AG04449 (cell line): ENCODE results near the gene TMEM108.

Source experiments
- CTCF ChIA-PET: fragments of 350-600 bp; formaldehyde crosslinking; extraction: SDS; loops from one replicate; lab custom pipeline; 2021; ENCODE audit warnings: antibody characterized with exemption; lab: Yijun Ruan, JAX
- POLR2A ChIA-PET: fragments of 400-600, 350-600 bp; formaldehyde crosslinking; extraction: SDS; loops from one replicate; lab custom pipeline; 2020; ENCODE audit warnings: antibody characterized with exemption, inconsistent platforms; lab: Yijun Ruan, JAX
- DNase-seq: peaks from one replicate; pipeline ENCODE4 v3.0.0-alpha.2; 2010; ENCODE audit warnings: low read depth, low spot score
- H3K4me3 ChIP-seq: 2 replicates; pipeline ENCODE4 v1.5.1; 2011; ENCODE audit warnings: low read depth, mild to moderate bottlenecking, control low read depth, low read length
- CTCF ChIP-seq: IDR thresholded peaks from one replicate; pipeline ENCODE4 v1.5.1; 2011; ENCODE audit warnings: mild to moderate bottlenecking, moderate library complexity, low read length, control low read depth, inconsistent platforms; ENCODE audit not compliant: insufficient read depth; ENCODE audit errors: missing control alignments

The TMEM108 gene

GRCh38 chr3:133282236-133282635 is 244.0 kb downstream of the TMEM108 start:
- ChIA-PET CTCF (no interaction called here), POLR2A (interaction anchor here (0.7 to 1.2 kb wide), 2 partner anchors 10 to 18 kb away, joined by 3 to 4 read pairs; no protein-coding TSS in a partner anchor)
- no peak overlapping the region for H3K4me3 ChIP-seq
- peak; percentile 52 for DNase-seq
- no peak for TF ChIP-seq CTCF

- CTCF ChIA-PET = interaction anchor here (0.8 kb wide), 2 partner anchors 12 kb away, joined by 3 read pairs; no protein-coding TSS in a partner anchor
- no peak overlapping the region for H3K4me3 ChIP-seq
- TF ChIP-seq CTCF = no peak
- DNase-seq = no peak
- POLR2A ChIA-PET = no interaction called here
Measured at GRCh38 chr3:133283958-133284807, 246.0 kb downstream of the TMEM108 start.

- ChIA-PET CTCF (no interaction called here), POLR2A (no interaction called here)
- TF ChIP-seq CTCF = no peak
- no peak overlapping the region for H3K4me3 ChIP-seq
- DNase-seq = no peak
Measured at GRCh38 chr3:133289322-133289721, 251.1 kb downstream of the TMEM108 start.

- TF ChIP-seq CTCF = no peak
- no peak overlapping the region for H3K4me3 ChIP-seq
- DNase-seq = no peak
- POLR2A ChIA-PET = interaction anchor here (1.5 kb wide), 1 partner anchor 10 kb away, joined by 3 read pairs; no protein-coding TSS in a partner anchor
- CTCF ChIA-PET = interaction anchor here (1.4 kb wide), 1 partner anchor 251 kb away, joined by 3 read pairs; no protein-coding TSS in a partner anchor
Measured at GRCh38 chr3:133292296-133292695, 254.1 kb downstream of the TMEM108 start.

GRCh38 chr3:133293397-133294110 is 255.4 kb downstream of the TMEM108 start:
- DNase-seq = no peak
- TF ChIP-seq CTCF = no peak
- POLR2A ChIA-PET = no interaction called here
- H3K4me3 ChIP-seq = no peak overlapping the region
- CTCF ChIA-PET = interaction anchor here (1.7 kb wide), 1 partner anchor 129 kb away, joined by 3 read pairs; no protein-coding TSS in a partner anchor

GRCh38 chr3:133294253-133294652 is 256.1 kb downstream of the TMEM108 start:
- DNase-seq = no peak
- TF ChIP-seq CTCF = no peak
- no peak overlapping the region for H3K4me3 ChIP-seq
- POLR2A ChIA-PET = no interaction called here
- CTCF ChIA-PET = interaction anchor here (1.7 kb wide), 1 partner anchor 128 kb away, joined by 3 read pairs; no protein-coding TSS in a partner anchor
